ENCODE measurements around the gene COMMD8. TPM values are rescaled to one million over a fixed set of nuclear protein-coding genes. Genes with fewer than 3 reads are reported as not detected.

COMMD8 gene
- total and polyA plus RNA-seq, 3 donors from 2014 or later, result 15.2 to 30.2 (median 17.8) TPM

DNA sequence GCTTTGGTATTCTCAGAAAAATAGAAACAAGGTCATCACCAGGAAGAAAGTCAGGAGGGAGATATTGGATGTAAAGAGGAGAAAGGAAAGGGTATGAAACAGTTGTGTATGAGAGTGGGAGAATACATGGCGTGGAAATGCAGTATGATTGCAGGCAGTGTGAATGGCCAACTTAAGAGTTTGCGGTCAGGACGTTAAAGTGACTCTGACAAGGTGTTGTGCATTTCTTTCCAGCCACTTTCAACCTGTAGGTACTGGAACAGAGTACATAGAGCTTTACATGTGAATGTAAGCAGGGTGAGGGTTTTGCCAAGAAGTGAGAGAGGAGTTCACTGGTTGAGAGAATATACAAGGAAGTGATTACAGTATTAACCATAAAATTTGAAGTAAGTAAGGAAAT, 37.3 kb upstream of the COMMD8 start:
- intact Hi-C loops (cut with DNase I; ENCODE audit: low total_unique reads), result no loop called here
- TF ChIP-seq POLR2A (IDR thresholded peaks at IDR 0.05), result no peak
- TF ChIP-seq, protein P1, sequence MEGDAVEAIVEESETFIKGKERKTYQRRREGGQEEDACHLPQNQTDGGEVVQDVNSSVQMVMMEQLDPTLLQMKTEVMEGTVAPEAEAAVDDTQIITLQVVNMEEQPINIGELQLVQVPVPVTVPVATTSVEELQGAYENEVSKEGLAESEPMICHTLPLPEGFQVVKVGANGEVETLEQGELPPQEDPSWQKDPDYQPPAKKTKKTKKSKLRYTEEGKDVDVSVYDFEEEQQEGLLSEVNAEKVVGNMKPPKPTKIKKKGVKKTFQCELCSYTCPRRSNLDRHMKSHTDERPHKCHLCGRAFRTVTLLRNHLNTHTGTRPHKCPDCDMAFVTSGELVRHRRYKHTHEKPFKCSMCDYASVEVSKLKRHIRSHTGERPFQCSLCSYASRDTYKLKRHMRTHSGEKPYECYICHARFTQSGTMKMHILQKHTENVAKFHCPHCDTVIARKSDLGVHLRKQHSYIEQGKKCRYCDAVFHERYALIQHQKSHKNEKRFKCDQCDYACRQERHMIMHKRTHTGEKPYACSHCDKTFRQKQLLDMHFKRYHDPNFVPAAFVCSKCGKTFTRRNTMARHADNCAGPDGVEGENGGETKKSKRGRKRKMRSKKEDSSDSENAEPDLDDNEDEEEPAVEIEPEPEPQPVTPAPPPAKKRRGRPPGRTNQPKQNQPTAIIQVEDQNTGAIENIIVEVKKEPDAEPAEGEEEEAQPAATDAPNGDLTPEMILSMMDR (IDR thresholded peaks at IDR 0.05), result no peak
- DNase-seq, result no peak
- H3K36me3 ChIP-seq (ENCODE audit: low read depth, missing control alignments), result no peaks in the 10 kb centered on the region
- H3K9me3 ChIP-seq, result no peaks in the 10 kb centered on the region
- no peaks in the 10 kb centered on the region for H3K27me3 ChIP-seq
- no peaks in the 10 kb centered on the region for H3K4me1 ChIP-seq
- WGBS, 2 donors, result 59 to 63% methylated on average over 3 of the region's 3 CpGs
- no peak overlapping the region for H3K4me3 ChIP-seq
- H3K27ac ChIP-seq, result no peak overlapping the region

DNA sequence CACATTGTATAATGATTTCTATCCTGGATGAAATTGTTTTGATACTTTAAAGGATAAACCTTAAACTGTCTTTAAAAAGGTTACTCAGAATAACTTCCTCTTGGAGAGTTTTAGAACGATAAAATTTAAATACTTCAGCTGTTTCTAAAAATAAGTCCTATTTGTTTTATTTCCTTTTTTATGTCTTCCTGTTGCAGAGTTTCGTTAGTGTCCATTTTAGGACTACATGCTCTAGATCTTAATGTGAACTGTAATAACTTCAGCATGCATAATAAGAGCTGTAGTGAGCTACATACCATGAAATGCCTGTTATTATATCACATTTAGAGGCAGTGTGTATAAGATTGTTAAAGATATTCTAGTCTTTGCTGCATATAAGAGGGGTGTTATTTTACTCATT, 36.2 kb upstream of the COMMD8 start:
- Histone ChIP-seq H3K27ac (peak overlapping the region in 1 of 2 donors; percentile 34), H3K4me1 (no peaks in the 10 kb centered on the region), H3K9me3 (no peaks in the 10 kb centered on the region), H3K4me3 (no peak overlapping the region), H3K36me3 (ENCODE audit: low read depth, missing control alignments) (no peaks in the 10 kb centered on the region), H3K27me3 (no peaks in the 10 kb centered on the region)
- intact Hi-C loops (cut with DNase I; ENCODE audit: low total_unique reads), result no loop called here
- 50 to 53% methylated on average over 2 of the region's 2 CpGs for WGBS, 2 donors
- TF ChIP-seq, protein P1 (IDR thresholded peaks at IDR 0.05), result no peak
- no peak for TF ChIP-seq POLR2A (IDR thresholded peaks at IDR 0.05)
- no peak for DNase-seq

DNA sequence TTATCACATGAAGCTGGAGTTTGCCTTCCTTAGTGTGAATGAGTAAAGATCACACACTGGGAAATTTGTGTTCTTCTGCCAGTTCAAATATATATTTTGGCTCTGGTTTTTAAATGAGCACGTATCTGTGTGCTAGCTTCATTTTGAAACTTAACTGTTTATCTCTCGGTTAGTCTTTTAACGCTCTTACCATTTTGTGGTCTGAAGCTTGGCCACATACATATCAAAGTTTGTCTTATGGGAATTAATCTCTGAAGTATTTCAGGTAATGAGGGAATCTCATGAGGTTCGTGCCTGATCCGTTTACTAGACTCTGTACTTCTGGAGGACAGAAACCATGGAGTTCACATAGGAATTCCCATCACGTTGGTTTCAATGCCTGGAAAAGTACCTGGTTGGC, 35.4 kb upstream of the COMMD8 start:
- H3K36me3 ChIP-seq (ENCODE audit: low read depth, missing control alignments), result no peaks in the 10 kb centered on the region
- intact Hi-C loops (cut with DNase I; ENCODE audit: low total_unique reads), result no loop called here
- H3K27ac ChIP-seq, result peak overlapping the region in 1 of 2 donors; percentile 34
- H3K4me1 ChIP-seq, result no peaks in the 10 kb centered on the region
- DNase-seq, result no peak
- TF ChIP-seq, protein P1 (IDR thresholded peaks at IDR 0.05), result no peak
- TF ChIP-seq POLR2A (IDR thresholded peaks at IDR 0.05), result no peak
- H3K9me3 ChIP-seq, result no peaks in the 10 kb centered on the region
- H3K27me3 ChIP-seq, result no peaks in the 10 kb centered on the region
- WGBS, 2 donors, result 62 to 73% methylated on average over 6 of the region's 6 CpGs
- no peak overlapping the region for H3K4me3 ChIP-seq

DNA sequence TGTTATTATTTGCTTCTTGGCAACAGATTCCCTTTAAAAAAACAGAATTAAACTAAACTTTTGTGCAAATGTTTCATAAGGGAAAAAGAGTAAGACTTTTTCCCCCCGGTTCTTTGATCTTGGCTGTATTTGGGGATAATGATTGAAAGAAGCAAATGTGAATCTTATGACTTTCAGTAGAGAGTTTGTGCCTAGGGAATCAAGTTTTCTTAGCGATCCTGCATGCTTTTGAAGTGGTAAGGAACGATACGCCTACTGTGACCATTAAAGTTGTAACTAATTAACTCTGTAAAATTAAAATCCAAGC, 30.6 kb upstream of the COMMD8 start:
- TF ChIP-seq, protein P1 (IDR thresholded peaks at IDR 0.05), result no peak
- no peak for TF ChIP-seq POLR2A (IDR thresholded peaks at IDR 0.05)
- Histone ChIP-seq H3K9me3 (no peaks in the 10 kb centered on the region), H3K4me3 (no peak overlapping the region), H3K27me3 (no peaks in the 10 kb centered on the region), H3K36me3 (ENCODE audit: low read depth, missing control alignments) (no peaks in the 10 kb centered on the region), H3K27ac (peak overlapping the region in 1 of 2 donors; percentile 47), H3K4me1 (peaks cover 13% of the 10 kb centered on the region)
- intact Hi-C loops (cut with DNase I; ENCODE audit: low total_unique reads), result no loop called here
- no peak for DNase-seq
- WGBS, 2 donors, result 28 to 39% methylated on average over 4 of the region's 4 CpGs

DNA sequence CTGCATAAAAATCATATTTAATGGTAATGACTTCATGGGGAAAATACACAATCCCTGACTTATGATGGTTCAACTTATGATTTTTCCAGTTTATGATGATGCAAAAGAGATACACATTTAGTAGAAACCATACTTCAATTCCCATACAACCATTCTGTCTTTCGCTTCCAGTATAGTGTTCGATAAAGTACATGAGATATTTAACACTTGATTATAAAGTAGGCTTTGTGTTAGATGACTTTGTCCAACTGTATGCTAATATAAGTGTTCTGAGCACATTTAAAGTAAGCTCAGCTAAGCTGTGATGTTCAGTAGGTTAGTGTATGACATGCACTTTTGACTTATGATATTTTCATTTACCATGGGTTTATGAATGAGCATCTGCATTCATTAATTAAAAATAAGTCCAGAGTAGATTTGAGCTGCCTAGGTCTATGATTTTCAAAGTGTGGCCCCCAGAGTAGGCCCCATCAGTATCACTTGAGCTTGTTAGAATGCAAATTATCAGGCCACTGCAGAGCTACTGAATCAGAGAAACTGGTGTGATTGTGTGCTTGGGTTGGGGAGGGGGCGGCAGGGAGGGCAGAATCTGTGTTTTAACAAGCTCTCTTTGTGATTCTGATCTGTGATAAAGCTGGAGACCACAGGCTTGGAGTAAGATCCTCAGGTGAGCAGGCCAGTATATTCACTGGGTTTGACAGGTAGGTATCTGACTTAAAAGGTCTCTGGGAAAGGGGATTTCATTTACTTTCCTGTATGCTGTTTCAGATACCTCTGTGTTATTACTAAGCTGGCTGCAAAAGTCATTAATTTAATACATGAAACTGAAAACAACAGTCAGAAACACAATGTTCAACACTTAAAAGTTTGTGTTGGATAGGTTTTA, 30.0 kb upstream of the COMMD8 start:
- TF ChIP-seq, protein P1 (IDR thresholded peaks at IDR 0.05), result no peak
- no peak for TF ChIP-seq POLR2A (IDR thresholded peaks at IDR 0.05)
- 79% methylated on average over 3 of the region's 3 CpGs for WGBS, 2 donors
- Histone ChIP-seq H3K4me3 (no peak overlapping the region), H3K4me1 (peaks cover 13% of the 10 kb centered on the region), H3K9me3 (no peaks in the 10 kb centered on the region), H3K27me3 (no peaks in the 10 kb centered on the region), H3K36me3 (ENCODE audit: low read depth, missing control alignments) (no peaks in the 10 kb centered on the region), H3K27ac (peak overlapping the region in 1 of 2 donors; percentile 47)
- intact Hi-C loops (cut with DNase I; ENCODE audit: low total_unique reads), result no loop called here
- no peak for DNase-seq
